ENCODE measurements around the gene TMEM182. TPM values are rescaled to one million over a fixed set of nuclear protein-coding genes. Genes with fewer than 3 reads are reported as not detected.

Gene TMEM182
- polyA plus RNA-seq, 1 donor (not counting 4 experiments of a cell fraction or from before 2014, with no cell fraction given): 3.5 TPM

DNA sequence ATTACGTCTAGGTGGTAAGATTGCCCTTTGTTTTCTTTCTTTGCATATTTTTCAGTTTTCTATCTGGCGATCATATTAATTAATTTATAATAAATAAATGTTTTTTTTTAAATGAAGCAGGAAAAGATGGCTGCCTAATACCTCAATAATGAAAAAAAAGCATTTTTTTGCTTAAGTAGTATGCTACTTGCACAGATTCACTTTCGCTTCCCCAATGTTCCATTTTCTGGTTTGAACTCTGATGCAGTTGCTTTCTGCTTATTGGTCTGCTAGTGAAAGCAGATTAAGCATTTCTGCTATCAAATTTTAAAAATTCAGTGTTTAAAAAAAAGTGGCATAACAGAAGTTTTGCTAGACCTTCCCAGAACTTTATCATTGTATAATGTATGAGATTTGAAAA lies 11.9 kb upstream of the TMEM182 start:
- Histone ChIP-seq H3K4me1 (ENCODE audit: control insufficient read depth, extremely low read depth, insufficient read depth, low read length) (no peaks in the 10 kb centered on the region), H3K9me1 (ENCODE audit: control insufficient read depth, extremely low read depth, insufficient read depth, low read length) (no peaks in the 10 kb centered on the region), H3K36me3 (ENCODE audit: control insufficient read depth in 2 of 2, extremely low read depth in 1 of 2, insufficient read depth in 2 of 2, low read length in 2 of 2) (no peaks in the 10 kb centered on the region), H3K27ac (ENCODE audit: control insufficient read depth, insufficient read depth, low read length) (no peak overlapping the region), H3K27me3 (ENCODE audit: control insufficient read depth, extremely low read depth, insufficient read depth, low read length) (no peaks in the 10 kb centered on the region), H3K9me3 (ENCODE audit: control insufficient read depth, low read depth, low read length) (no peaks in the 10 kb centered on the region), H3K9ac (ENCODE audit: control insufficient read depth, extremely low read depth, insufficient read depth, low read length) (no peak overlapping the region), H4K20me1 (ENCODE audit: control insufficient read depth, extremely low read depth, insufficient read depth, low read length) (no peaks in the 10 kb centered on the region), H3K79me2 (ENCODE audit: control insufficient read depth, insufficient read depth, low read length) (no peaks in the 10 kb centered on the region), H3K4me3 (ENCODE audit: control insufficient read depth in 2 of 3, extremely low read depth in 1 of 3, insufficient read depth in 2 of 3, low read depth in 1 of 3, low read length in 3 of 3) (no peak overlapping the region), H3K4me2 (ENCODE audit: control insufficient read depth, extremely low read depth, insufficient read depth, low read depth, low read length) (no peak overlapping the region), H2AFZ (ENCODE audit: control insufficient read depth, low read length) (no peak overlapping the region)
- no peak for FAIRE-seq
- dilution Hi-C loops (cut with MboI; ENCODE audit: extremely low pct_ligation_motif_present, low sequenced_read_pairs): no loop called here
- TF ChIP-seq EZH2 (IDR thresholded peaks at IDR 0.05; ENCODE audit: low read length): no peak
- TF ChIP-seq, protein P1, sequence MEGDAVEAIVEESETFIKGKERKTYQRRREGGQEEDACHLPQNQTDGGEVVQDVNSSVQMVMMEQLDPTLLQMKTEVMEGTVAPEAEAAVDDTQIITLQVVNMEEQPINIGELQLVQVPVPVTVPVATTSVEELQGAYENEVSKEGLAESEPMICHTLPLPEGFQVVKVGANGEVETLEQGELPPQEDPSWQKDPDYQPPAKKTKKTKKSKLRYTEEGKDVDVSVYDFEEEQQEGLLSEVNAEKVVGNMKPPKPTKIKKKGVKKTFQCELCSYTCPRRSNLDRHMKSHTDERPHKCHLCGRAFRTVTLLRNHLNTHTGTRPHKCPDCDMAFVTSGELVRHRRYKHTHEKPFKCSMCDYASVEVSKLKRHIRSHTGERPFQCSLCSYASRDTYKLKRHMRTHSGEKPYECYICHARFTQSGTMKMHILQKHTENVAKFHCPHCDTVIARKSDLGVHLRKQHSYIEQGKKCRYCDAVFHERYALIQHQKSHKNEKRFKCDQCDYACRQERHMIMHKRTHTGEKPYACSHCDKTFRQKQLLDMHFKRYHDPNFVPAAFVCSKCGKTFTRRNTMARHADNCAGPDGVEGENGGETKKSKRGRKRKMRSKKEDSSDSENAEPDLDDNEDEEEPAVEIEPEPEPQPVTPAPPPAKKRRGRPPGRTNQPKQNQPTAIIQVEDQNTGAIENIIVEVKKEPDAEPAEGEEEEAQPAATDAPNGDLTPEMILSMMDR (optimal IDR thresholded peaks at IDR 0.05 in 1 of 3, IDR thresholded peaks at IDR 0.05 in 1 of 3, conservative IDR thresholded peaks at IDR 0.05 in 1 of 3; ENCODE audit: extremely low read depth in 1 of 3, insufficient read depth in 2 of 3, low read length in 3 of 3): no peak
- DNase-seq (ENCODE audit: low read depth, low spot score): no peak

DNA sequence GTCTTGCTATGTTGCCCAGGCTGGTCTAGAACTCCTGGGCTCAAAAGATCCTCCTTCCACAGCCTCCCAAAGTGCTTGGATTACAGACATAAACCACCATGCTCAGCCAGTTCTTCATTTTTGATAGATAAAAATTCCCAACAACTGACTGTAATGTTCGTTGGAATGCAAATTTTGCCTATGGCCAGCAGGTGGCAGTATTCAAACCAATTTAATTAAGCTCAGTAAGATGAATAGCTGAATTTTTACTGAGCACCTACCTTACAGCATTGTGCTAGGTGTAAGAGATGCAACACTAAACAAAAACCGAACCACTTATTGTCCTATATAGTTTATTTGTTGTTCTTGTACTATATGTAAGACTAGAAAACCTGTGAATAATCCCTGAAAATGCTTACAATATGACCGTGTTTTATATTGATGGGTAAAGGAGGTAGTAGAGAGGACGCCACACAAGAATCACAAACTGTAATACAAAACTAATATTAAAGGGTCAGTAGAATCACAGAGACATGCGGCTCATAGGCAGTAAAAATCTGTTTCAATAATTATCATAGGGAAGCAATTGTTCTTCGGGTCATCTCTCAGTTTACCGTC lies 8.2 kb upstream of the TMEM182 start:
- Histone ChIP-seq H3K36me3 (ENCODE audit: control insufficient read depth in 2 of 2, extremely low read depth in 1 of 2, insufficient read depth in 2 of 2, low read length in 2 of 2) (no peaks in the 10 kb centered on the region), H3K27me3 (ENCODE audit: control insufficient read depth, extremely low read depth, insufficient read depth, low read length) (no peaks in the 10 kb centered on the region), H3K4me3 (ENCODE audit: control insufficient read depth in 2 of 3, extremely low read depth in 1 of 3, insufficient read depth in 2 of 3, low read depth in 1 of 3, low read length in 3 of 3) (no peak overlapping the region), H3K27ac (ENCODE audit: control insufficient read depth, insufficient read depth, low read length) (no peak overlapping the region), H3K9me3 (ENCODE audit: control insufficient read depth, low read depth, low read length) (no peaks in the 10 kb centered on the region), H4K20me1 (ENCODE audit: control insufficient read depth, extremely low read depth, insufficient read depth, low read length) (no peaks in the 10 kb centered on the region), H3K4me2 (ENCODE audit: control insufficient read depth, extremely low read depth, insufficient read depth, low read depth, low read length) (no peak overlapping the region), H2AFZ (ENCODE audit: control insufficient read depth, low read length) (no peak overlapping the region), H3K4me1 (ENCODE audit: control insufficient read depth, extremely low read depth, insufficient read depth, low read length) (no peaks in the 10 kb centered on the region), H3K9ac (ENCODE audit: control insufficient read depth, extremely low read depth, insufficient read depth, low read length) (no peak overlapping the region), H3K9me1 (ENCODE audit: control insufficient read depth, extremely low read depth, insufficient read depth, low read length) (no peaks in the 10 kb centered on the region), H3K79me2 (ENCODE audit: control insufficient read depth, insufficient read depth, low read length) (no peaks in the 10 kb centered on the region)
- FAIRE-seq: peak; percentile 36
- dilution Hi-C loops (cut with MboI; ENCODE audit: extremely low pct_ligation_motif_present, low sequenced_read_pairs): no loop called here
- TF ChIP-seq, protein P1 (optimal IDR thresholded peaks at IDR 0.05 in 1 of 3, IDR thresholded peaks at IDR 0.05 in 1 of 3, conservative IDR thresholded peaks at IDR 0.05 in 1 of 3; ENCODE audit: extremely low read depth in 1 of 3, insufficient read depth in 2 of 3, low read length in 3 of 3): peak in 2 of 3 experiments; percentile 53 to 69
- TF ChIP-seq EZH2 (IDR thresholded peaks at IDR 0.05; ENCODE audit: low read length): no peak
- peak; percentile 19 for DNase-seq (ENCODE audit: low read depth, low spot score)

Measured in keratinocyte (primary cell).